GM19239 (cell line): Measurements from ENCODE around the gene AMDHD2.
A peak's percentile ranks its signal among the peaks of the same experiment; 100 is the strongest.
"Not testable (repeated sequence)": the region's sequence is repeated elsewhere in the genome, so short reads cannot be mapped to it uniquely, and the experiment has no call there.

Experiments used
- DNase-seq: peaks from one replicate; pipeline ENCODE4 v3.0.0; 2011; ENCODE audit warnings: low spot score; ENCODE audit not compliant: insufficient read length
- FAIRE-seq: peaks from 2 replicates; lab custom pipeline; 2011; peaks lifted over from hg19 to GRCh38; lab: Jason Lieb, UNC

AMDHD2 gene

GRCh38 chr16:2520097-2520783 is at the start of gene AMDHD2:
TSS of gene AMDHD2 (plus strand) at chr16:2520371. CDS start at chr16:2520459, 88 bp downstream.
- FAIRE-seq (peak; percentile 63), DNase-seq (peak; percentile 99)

- no peak for DNase-seq
- FAIRE-seq = no peak
Measured at GRCh38 chr16:2470603-2471015, 49.6 kb upstream of the AMDHD2 start.

GRCh38 chr16:2471016-2471652 is 49.0 kb upstream of the AMDHD2 start, which contains the start of gene NTN3:
TSS of gene NTN3 (plus strand) at chr16:2471297. CDS start at chr16:2471702, 405 bp downstream.
- FAIRE-seq = no peak
- DNase-seq = no peak

GRCh38 chr16:2471653-2472487 is 48.3 kb upstream of the AMDHD2 start:
- FAIRE-seq (no peak), DNase-seq (no peak)

- DNase-seq = no peak
- FAIRE-seq = no peak
Measured at GRCh38 chr16:2472488-2472864, 47.7 kb upstream of the AMDHD2 start.

GRCh38 chr16:2472885-2473445 is 47.2 kb upstream of the AMDHD2 start:
- DNase-seq (no peak), FAIRE-seq (peak; percentile 37)

- no peak for DNase-seq
- FAIRE-seq = no peak
Measured at GRCh38 chr16:2473446-2473926, 46.7 kb upstream of the AMDHD2 start.

- FAIRE-seq = peak; percentile 57
- DNase-seq = peak; percentile 79
Measured at GRCh38 chr16:2473999-2474876, 45.9 kb upstream of the AMDHD2 start.

- DNase-seq (peak; percentile 100), FAIRE-seq (peak; percentile 90)
Measured at GRCh38 chr16:2474877-2475412, 45.2 kb upstream of the AMDHD2 start, which contains the start of gene TBC1D24. TSS of gene TBC1D24 (plus strand) at chr16:2475127. CDS start at chr16:2496149, 21,022 bp downstream.

- FAIRE-seq (peak; percentile 18), DNase-seq (no peak)
Measured at GRCh38 chr16:2475413-2476344, 44.5 kb upstream of the AMDHD2 start.

GRCh38 chr16:2476345-2476720 is 43.8 kb upstream of the AMDHD2 start:
- DNase-seq (no peak), FAIRE-seq (no peak)

GRCh38 chr16:2476741-2477140 is 43.4 kb upstream of the AMDHD2 start:
- DNase-seq (no peak), FAIRE-seq (no peak)

- DNase-seq (no peak), FAIRE-seq (no peak)
Measured at GRCh38 chr16:2477327-2477726, 42.8 kb upstream of the AMDHD2 start.

GRCh38 chr16:2478279-2478678 is 41.9 kb upstream of the AMDHD2 start:
- FAIRE-seq (no peak), DNase-seq (no peak)

- FAIRE-seq = not testable (repeated sequence)
Measured at GRCh38 chr16:2479996-2480395, 40.2 kb upstream of the AMDHD2 start.

GRCh38 chr16:2480948-2481347 is 39.2 kb upstream of the AMDHD2 start:
- DNase-seq (no peak), FAIRE-seq (no peak)

More at GRCh38 chr16:2479996-2480395, 40.2 kb upstream of the AMDHD2 start:
- DNase-seq = not testable (repeated sequence)

GRCh38 chr16:2481676-2482075 is 38.5 kb upstream of the AMDHD2 start:
- FAIRE-seq = no peak
- no peak for DNase-seq

GRCh38 chr16:2482249-2482648 is 37.9 kb upstream of the AMDHD2 start:
- no peak for DNase-seq
- no peak for FAIRE-seq
